Measurements from ENCODE around the gene SPART.
"Not testable (repeated sequence)": the region's sequence is repeated elsewhere in the genome, so short reads cannot be mapped to it uniquely, and the experiment has no call there.

The SPART gene

GRCh38 chr13:36329361-36329760, 16.8 kb downstream of the SPART start:
- Histone ChIP-seq H3K4me2 (ENCODE audit: low read depth, low read length) (no peak overlapping the region), H2AFZ (ENCODE audit: low read length) (no peak overlapping the region), H3K9me2 (replicated peaks; ENCODE audit: insufficient read depth, low read length) (no peaks in the 10 kb centered on the region), H3K4me1 (ENCODE audit: low read length) (no peaks in the 10 kb centered on the region), H3K9ac (ENCODE audit: low read length) (no peak overlapping the region), H3K27me3 (replicated peaks; ENCODE audit: insufficient read depth, low read length) (no peaks in the 10 kb centered on the region), H3K9me3 (replicated peaks; ENCODE audit: insufficient read depth, low read length) (no peaks in the 10 kb centered on the region), H3K36me3 (replicated peaks; ENCODE audit: insufficient read depth, low read length) (no peaks in the 10 kb centered on the region), H3K79me2 (ENCODE audit: low read length) (no peaks in the 10 kb centered on the region), H3K4me3 (ENCODE audit: low read length) (no peak overlapping the region), H4K20me1 (ENCODE audit: insufficient read depth, low read length) (no peaks in the 10 kb centered on the region), H3K27ac (ENCODE audit: low read length) (no peak overlapping the region), H3F3A (ENCODE audit: insufficient read depth, low read length) (no peaks in the 10 kb centered on the region)
- DNase-seq = no peak
- TF ChIP-seq EZH2phosphoT487 (IDR thresholded peaks at IDR 0.05; ENCODE audit: low read length) (no peak), EZH2 (optimal IDR thresholded peaks at IDR 0.05; ENCODE audit: low read depth, low read length) (no peak)
- TF ChIP-seq, protein P1, sequence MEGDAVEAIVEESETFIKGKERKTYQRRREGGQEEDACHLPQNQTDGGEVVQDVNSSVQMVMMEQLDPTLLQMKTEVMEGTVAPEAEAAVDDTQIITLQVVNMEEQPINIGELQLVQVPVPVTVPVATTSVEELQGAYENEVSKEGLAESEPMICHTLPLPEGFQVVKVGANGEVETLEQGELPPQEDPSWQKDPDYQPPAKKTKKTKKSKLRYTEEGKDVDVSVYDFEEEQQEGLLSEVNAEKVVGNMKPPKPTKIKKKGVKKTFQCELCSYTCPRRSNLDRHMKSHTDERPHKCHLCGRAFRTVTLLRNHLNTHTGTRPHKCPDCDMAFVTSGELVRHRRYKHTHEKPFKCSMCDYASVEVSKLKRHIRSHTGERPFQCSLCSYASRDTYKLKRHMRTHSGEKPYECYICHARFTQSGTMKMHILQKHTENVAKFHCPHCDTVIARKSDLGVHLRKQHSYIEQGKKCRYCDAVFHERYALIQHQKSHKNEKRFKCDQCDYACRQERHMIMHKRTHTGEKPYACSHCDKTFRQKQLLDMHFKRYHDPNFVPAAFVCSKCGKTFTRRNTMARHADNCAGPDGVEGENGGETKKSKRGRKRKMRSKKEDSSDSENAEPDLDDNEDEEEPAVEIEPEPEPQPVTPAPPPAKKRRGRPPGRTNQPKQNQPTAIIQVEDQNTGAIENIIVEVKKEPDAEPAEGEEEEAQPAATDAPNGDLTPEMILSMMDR (IDR thresholded peaks at IDR 0.05; ENCODE audit: low read length) = no peak

- no peak for DNase-seq
- TF ChIP-seq, protein P1 (IDR thresholded peaks at IDR 0.05; ENCODE audit: low read length) = no peak
- Histone ChIP-seq H3K9me2 (replicated peaks; ENCODE audit: insufficient read depth, low read length) (no peaks in the 10 kb centered on the region), H3K36me3 (replicated peaks; ENCODE audit: insufficient read depth, low read length) (no peaks in the 10 kb centered on the region), H3K79me2 (ENCODE audit: low read length) (no peaks in the 10 kb centered on the region), H3F3A (ENCODE audit: insufficient read depth, low read length) (no peaks in the 10 kb centered on the region), H3K9me3 (replicated peaks; ENCODE audit: insufficient read depth, low read length) (no peaks in the 10 kb centered on the region), H2AFZ (ENCODE audit: low read length) (no peak overlapping the region), H3K4me2 (ENCODE audit: low read depth, low read length) (no peak overlapping the region), H3K4me3 (ENCODE audit: low read length) (no peak overlapping the region), H3K4me1 (ENCODE audit: low read length) (no peaks in the 10 kb centered on the region), H3K27ac (ENCODE audit: low read length) (no peak overlapping the region), H3K9ac (ENCODE audit: low read length) (no peak overlapping the region), H4K20me1 (ENCODE audit: insufficient read depth, low read length) (no peaks in the 10 kb centered on the region), H3K27me3 (replicated peaks; ENCODE audit: insufficient read depth, low read length) (no peaks in the 10 kb centered on the region)
Observed at GRCh38 chr13:36328821-36329220, 17.4 kb downstream of the SPART start.

DNA sequence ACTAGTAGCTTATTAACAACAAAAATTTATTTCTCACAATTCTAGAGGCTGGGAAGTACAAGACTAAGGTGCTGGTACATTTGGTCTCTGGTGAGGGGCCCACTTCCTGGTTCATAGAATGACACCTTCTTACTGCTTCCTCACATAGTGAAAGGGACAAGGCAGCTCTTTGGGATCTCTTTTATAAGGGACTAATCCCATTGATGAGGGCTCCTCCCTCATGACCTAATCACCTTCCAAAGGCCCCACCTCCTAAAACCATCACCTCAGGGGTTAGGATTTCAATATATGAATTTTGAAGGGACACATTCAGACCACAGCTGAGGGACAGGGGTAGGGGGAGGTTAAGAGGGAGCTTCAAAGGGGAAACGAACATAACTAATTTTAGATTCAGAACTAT, 20.3 kb downstream of the SPART start:
- DNase-seq = no peak
- TF ChIP-seq EZH2 (optimal IDR thresholded peaks at IDR 0.05; ENCODE audit: low read depth, low read length) (no peak), EZH2phosphoT487 (IDR thresholded peaks at IDR 0.05; ENCODE audit: low read length) (no peak)
- TF ChIP-seq, protein P1 (IDR thresholded peaks at IDR 0.05; ENCODE audit: low read length) = no peak
- Histone ChIP-seq H3K27ac (ENCODE audit: low read length) (no peak overlapping the region), H3K9ac (ENCODE audit: low read length) (no peak overlapping the region), H4K20me1 (ENCODE audit: insufficient read depth, low read length) (no peaks in the 10 kb centered on the region), H3K9me3 (replicated peaks; ENCODE audit: insufficient read depth, low read length) (no peaks in the 10 kb centered on the region), H3K9me2 (replicated peaks; ENCODE audit: insufficient read depth, low read length) (no peaks in the 10 kb centered on the region), H3K36me3 (replicated peaks; ENCODE audit: insufficient read depth, low read length) (no peaks in the 10 kb centered on the region), H3K4me2 (ENCODE audit: low read depth, low read length) (no peak overlapping the region), H3K4me1 (ENCODE audit: low read length) (no peaks in the 10 kb centered on the region), H2AFZ (ENCODE audit: low read length) (no peak overlapping the region), H3K4me3 (ENCODE audit: low read length) (no peak overlapping the region), H3K79me2 (ENCODE audit: low read length) (no peaks in the 10 kb centered on the region), H3F3A (ENCODE audit: insufficient read depth, low read length) (no peaks in the 10 kb centered on the region), H3K27me3 (replicated peaks; ENCODE audit: insufficient read depth, low read length) (no peaks in the 10 kb centered on the region)

DNA sequence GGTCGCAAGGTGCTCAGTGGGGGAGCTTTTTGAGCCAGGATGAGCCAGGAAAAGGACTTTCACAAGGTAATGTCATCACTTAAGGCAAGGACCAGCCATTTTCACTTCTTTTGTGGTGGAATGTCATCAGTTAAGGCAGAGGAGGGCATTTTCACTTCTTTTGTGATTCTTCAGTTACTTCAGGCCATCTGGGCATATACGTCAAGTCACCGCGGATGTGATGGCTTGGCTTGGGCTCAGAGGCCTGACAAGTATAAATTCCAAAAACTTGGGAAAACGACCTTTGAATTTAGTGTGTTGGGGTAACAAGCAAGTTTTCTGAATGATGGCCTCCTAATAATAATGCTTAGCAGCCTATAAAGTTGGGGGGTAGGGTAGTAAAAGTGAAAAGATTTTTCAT, 21.3 kb downstream of the SPART start:
- H3K27ac ChIP-seq (ENCODE audit: low read length); H4K20me1 ChIP-seq (ENCODE audit: insufficient read depth, low read length); H3F3A ChIP-seq (ENCODE audit: insufficient read depth, low read length); H3K9me2 ChIP-seq (replicated peaks; ENCODE audit: insufficient read depth, low read length); H3K4me1 ChIP-seq (ENCODE audit: low read length); H3K4me3 ChIP-seq (ENCODE audit: low read length); H2AFZ ChIP-seq (ENCODE audit: low read length); H3K9me3 ChIP-seq (replicated peaks; ENCODE audit: insufficient read depth, low read length); DNase-seq; H3K36me3 ChIP-seq (replicated peaks; ENCODE audit: insufficient read depth, low read length); H3K9ac ChIP-seq (ENCODE audit: low read length); H3K27me3 ChIP-seq (replicated peaks; ENCODE audit: insufficient read depth, low read length); H3K79me2 ChIP-seq (ENCODE audit: low read length); H3K4me2 ChIP-seq (ENCODE audit: low read depth, low read length): not testable (repeated sequence)

Measured in MM.1S (cell line).